Measurements from ENCODE around the gene C7orf25. TPM values are rescaled to one million over a fixed set of nuclear protein-coding genes. Genes with fewer than 3 reads are reported as not detected.

Gene C7orf25
- total RNA-seq, 1 experiment from 2014 or later = 5.5 TPM

- TF ChIP-seq PRDM15 (CRISPR knock-in tag; IDR thresholded peaks at IDR 0.05) (no peak), SOX15 (CRISPR knock-in tag; IDR thresholded peaks at IDR 0.05) (no peak)
Observed at GRCh38 chr7:42930889-42931288, 19.0 kb upstream of the C7orf25 start (continued).

DNA sequence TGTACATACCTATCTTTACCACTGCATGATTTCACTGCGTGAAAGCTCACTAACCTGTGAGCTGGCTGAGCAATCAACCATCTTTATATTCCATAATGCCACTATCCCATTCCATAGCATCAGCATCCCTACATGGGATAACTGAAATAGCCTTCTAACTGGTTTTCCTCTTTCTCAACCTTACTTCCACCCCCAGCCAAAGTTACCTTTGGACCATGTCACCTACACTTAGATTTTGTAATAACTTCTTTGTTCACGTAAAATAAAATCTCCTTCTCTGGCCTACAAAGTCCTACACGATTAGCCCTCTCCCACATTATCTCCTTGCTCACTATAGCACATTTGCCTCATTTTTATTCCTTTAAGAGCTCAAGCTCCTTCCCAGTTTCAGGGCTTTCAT is 17.6 kb upstream of the C7orf25 start:
- ChIA-PET CTCF (interaction anchor here (1.4 to 2.3 kb wide), 3 partner anchors 12 to 989 kb away, joined by 5 to 14 read pairs (median 5); no protein-coding TSS in a partner anchor), POLR2A (no interaction called here)
- peak overlapping the region; percentile 12; the same call in 1 of the 2 replicates for H3K27ac Mint-ChIP-seq
- H3K4me3 Mint-ChIP-seq = peak overlapping the region; percentile 20
- no peaks in the 10 kb centered on the region for H3K27me3 Mint-ChIP-seq (ENCODE audit: low read depth)
- peaks cover 36% of the 10 kb centered on the region for H3K36me3 Mint-ChIP-seq
- H3K9me3 Mint-ChIP-seq = no peaks in the 10 kb centered on the region
- no peak for TF ChIP-seq CREB1 (CRISPR knock-in tag; IDR thresholded peaks at IDR 0.05)
- TF ChIP-seq, protein P1, sequence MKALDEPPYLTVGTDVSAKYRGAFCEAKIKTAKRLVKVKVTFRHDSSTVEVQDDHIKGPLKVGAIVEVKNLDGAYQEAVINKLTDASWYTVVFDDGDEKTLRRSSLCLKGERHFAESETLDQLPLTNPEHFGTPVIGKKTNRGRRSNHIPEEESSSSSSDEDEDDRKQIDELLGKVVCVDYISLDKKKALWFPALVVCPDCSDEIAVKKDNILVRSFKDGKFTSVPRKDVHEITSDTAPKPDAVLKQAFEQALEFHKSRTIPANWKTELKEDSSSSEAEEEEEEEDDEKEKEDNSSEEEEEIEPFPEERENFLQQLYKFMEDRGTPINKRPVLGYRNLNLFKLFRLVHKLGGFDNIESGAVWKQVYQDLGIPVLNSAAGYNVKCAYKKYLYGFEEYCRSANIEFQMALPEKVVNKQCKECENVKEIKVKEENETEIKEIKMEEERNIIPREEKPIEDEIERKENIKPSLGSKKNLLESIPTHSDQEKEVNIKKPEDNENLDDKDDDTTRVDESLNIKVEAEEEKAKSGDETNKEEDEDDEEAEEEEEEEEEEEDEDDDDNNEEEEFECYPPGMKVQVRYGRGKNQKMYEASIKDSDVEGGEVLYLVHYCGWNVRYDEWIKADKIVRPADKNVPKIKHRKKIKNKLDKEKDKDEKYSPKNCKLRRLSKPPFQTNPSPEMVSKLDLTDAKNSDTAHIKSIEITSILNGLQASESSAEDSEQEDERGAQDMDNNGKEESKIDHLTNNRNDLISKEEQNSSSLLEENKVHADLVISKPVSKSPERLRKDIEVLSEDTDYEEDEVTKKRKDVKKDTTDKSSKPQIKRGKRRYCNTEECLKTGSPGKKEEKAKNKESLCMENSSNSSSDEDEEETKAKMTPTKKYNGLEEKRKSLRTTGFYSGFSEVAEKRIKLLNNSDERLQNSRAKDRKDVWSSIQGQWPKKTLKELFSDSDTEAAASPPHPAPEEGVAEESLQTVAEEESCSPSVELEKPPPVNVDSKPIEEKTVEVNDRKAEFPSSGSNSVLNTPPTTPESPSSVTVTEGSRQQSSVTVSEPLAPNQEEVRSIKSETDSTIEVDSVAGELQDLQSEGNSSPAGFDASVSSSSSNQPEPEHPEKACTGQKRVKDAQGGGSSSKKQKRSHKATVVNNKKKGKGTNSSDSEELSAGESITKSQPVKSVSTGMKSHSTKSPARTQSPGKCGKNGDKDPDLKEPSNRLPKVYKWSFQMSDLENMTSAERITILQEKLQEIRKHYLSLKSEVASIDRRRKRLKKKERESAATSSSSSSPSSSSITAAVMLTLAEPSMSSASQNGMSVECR (CRISPR knock-in tag; IDR thresholded peaks at IDR 0.05; ENCODE audit: borderline replicate concordance) = no peak
- TF ChIP-seq ZNF671 (CRISPR knock-in tag; IDR thresholded peaks at IDR 0.05) = no peak
- TF ChIP-seq ZNF396 (CRISPR knock-in tag; IDR thresholded peaks at IDR 0.05; ENCODE audit: borderline replicate concordance) = no peak
- TF ChIP-seq, protein P2, sequence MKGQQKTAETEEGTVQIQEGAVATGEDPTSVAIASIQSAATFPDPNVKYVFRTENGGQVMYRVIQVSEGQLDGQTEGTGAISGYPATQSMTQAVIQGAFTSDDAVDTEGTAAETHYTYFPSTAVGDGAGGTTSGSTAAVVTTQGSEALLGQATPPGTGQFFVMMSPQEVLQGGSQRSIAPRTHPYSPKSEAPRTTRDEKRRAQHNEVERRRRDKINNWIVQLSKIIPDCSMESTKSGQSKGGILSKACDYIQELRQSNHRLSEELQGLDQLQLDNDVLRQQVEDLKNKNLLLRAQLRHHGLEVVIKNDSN (CRISPR knock-in tag; IDR thresholded peaks at IDR 0.05) = no peak
- no peak for TF ChIP-seq FOXJ3 (CRISPR knock-in tag; IDR thresholded peaks at IDR 0.05; ENCODE audit: borderline replicate concordance)
- TF ChIP-seq GTF2I (CRISPR knock-in tag; conservative IDR thresholded peaks at IDR 0.05) = no peak
- no peak for TF ChIP-seq OVOL2 (CRISPR knock-in tag; IDR thresholded peaks at IDR 0.05; ENCODE audit: borderline replicate concordance)
- TF ChIP-seq HMGA2 (CRISPR knock-in tag; IDR thresholded peaks at IDR 0.05) = no peak
- TF ChIP-seq ZBTB21 (CRISPR knock-in tag; IDR thresholded peaks at IDR 0.05; ENCODE audit: borderline replicate concordance) = no peak
- TF ChIP-seq NFYB (CRISPR knock-in tag; conservative IDR thresholded peaks at IDR 0.05; ENCODE audit: low read depth) = no peak
- H3K4me1 Mint-ChIP-seq = peaks cover 27% of the 10 kb centered on the region
- no peak for ATAC-seq
- no peak for DNase-seq (ENCODE audit: low spot score)

GRCh38 chr7:42928754-42929153 is 16.9 kb upstream of the C7orf25 start:
- Mint-ChIP-seq H3K4me3 (no peak overlapping the region), H3K27me3 (ENCODE audit: low read depth) (no peaks in the 10 kb centered on the region), H3K4me1 (peaks cover 27% of the 10 kb centered on the region), H3K9me3 (no peaks in the 10 kb centered on the region), H3K27ac (peak overlapping the region; percentile 51), H3K36me3 (peaks cover 41% of the 10 kb centered on the region)
- no peak for DNase-seq (ENCODE audit: low spot score)
- no peak for ATAC-seq
- ChIA-PET POLR2A (no interaction called here), CTCF (interaction anchor here (1.4 to 2.3 kb wide), 2 partner anchors 12 to 988 kb away, joined by 5 to 14 read pairs; no protein-coding TSS in a partner anchor)
- TF ChIP-seq ZNF121 (CRISPR knock-in tag; IDR thresholded peaks at IDR 0.05) = peak; percentile 36; the same call in 1 of the 2 replicates
- no peak for TF ChIP-seq ATF2 (CRISPR knock-in tag; IDR thresholded peaks at IDR 0.05; ENCODE audit: borderline replicate concordance, low read depth)
